GM13976 (cell line): ENCODE results near the gene SLC35A4.

Experiments used
- DNase-seq: peaks from one replicate; pipeline ENCODE4 v3.0.0; 2012; ENCODE audit warnings: low spot score
- in situ Hi-C: fragments of 300-500 bp; cut with MboI; formaldehyde crosslinking; loops from one replicate; pipeline ENCODE4 v1.12.0; 2022; ENCODE audit warnings: low sequenced_read_pairs, mixed read lengths, inconsistent platforms; ENCODE audit not compliant: unreplicated experiment
- TF ChIP-seq, protein P1 (sequence below): IDR thresholded peaks from 2 replicates; pipeline ENCODE4 v1.5.1; 2012; ENCODE audit warnings: borderline replicate concordance, mild to moderate bottlenecking; ENCODE audit not compliant: insufficient read depth; ENCODE audit errors: extremely low read depth, missing control alignments, control extremely low read depth

SLC35A4 gene

DNA sequence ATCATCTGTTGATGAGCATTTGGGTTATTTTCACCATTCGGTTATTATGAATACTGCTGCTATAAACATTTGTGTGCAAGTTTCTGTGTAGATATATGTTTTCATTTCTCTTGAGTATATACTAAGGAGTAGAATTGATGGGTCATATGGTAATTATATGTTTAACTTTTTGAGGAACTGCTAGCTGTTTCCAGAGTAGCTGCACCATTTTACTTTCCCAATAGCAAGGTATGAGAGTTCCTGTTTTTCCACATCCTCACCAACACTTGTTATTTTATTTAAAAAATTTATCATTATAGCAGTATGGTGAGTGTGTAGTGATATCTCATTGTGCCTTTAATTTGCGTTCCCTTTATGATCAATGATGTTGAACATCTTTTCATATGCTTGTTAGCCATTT, 39.1 kb downstream of the SLC35A4 start:
- TF ChIP-seq, protein P1, sequence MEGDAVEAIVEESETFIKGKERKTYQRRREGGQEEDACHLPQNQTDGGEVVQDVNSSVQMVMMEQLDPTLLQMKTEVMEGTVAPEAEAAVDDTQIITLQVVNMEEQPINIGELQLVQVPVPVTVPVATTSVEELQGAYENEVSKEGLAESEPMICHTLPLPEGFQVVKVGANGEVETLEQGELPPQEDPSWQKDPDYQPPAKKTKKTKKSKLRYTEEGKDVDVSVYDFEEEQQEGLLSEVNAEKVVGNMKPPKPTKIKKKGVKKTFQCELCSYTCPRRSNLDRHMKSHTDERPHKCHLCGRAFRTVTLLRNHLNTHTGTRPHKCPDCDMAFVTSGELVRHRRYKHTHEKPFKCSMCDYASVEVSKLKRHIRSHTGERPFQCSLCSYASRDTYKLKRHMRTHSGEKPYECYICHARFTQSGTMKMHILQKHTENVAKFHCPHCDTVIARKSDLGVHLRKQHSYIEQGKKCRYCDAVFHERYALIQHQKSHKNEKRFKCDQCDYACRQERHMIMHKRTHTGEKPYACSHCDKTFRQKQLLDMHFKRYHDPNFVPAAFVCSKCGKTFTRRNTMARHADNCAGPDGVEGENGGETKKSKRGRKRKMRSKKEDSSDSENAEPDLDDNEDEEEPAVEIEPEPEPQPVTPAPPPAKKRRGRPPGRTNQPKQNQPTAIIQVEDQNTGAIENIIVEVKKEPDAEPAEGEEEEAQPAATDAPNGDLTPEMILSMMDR, result no peak
- DNase-seq, result no peak
- in situ Hi-C loops, result no loop called here

DNA sequence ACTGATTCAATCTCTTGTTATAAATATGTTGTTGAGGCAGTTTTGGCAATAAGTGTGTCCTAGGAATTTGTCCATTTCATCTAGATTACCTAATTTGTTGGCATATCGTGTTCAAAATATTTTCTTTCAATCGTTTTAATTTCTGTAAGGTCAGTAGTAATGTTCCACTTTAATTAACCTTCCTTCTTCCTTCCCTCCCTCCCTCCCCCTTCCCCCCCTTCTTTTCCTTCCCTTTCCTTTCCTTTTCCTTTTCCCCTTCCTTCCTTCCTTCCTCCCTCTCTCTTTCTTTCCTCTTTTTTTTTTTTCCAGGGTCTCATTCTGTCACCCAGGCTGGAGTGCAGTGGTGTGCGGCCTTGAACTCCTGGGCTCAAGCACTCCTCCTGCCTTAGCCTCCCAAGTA, 41.3 kb downstream of the SLC35A4 start:
- DNase-seq, result no peak
- in situ Hi-C loops, result no loop called here
- TF ChIP-seq, protein P1, result no peak

DNA sequence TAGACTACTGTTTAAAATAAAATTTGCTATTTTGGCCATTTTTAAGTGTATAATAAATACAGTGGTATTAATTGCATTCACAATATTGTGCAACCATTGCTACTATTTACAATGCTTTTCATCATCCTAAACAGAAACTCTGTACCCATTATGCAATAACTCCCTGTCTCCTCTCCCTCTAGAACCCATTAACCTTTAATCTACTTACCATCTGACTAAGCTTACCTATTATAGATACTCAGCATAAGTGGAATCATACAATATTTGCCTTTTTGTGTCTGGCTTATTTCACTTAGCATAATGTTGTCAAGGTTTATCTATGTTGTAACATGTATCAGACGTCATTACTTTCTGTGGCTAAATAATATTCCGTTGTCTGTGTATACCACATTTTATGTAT, 42.4 kb downstream of the SLC35A4 start:
- DNase-seq, result no peak
- in situ Hi-C loops, result no loop called here
- TF ChIP-seq, protein P1, result no peak

DNA sequence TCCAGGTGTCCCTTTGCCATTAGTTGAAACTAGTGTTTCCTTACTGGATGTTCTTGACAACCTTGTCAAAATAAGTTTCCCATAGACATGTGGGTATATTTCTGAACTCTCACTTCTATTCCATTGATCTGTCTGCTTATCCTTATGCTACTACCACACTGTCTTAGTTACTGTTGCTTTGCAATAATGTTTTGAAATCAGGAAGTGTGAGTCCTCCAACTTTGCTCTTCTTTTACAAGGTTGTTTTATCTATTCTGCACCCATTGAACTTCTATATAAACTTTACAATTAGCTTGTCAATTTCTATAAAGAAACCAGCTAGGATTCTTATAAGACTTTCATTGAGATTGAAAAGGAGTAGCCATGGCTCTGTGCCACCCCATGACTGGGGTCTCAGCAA, 44.1 kb downstream of the SLC35A4 start:
- in situ Hi-C loops, result no loop called here

DNA sequence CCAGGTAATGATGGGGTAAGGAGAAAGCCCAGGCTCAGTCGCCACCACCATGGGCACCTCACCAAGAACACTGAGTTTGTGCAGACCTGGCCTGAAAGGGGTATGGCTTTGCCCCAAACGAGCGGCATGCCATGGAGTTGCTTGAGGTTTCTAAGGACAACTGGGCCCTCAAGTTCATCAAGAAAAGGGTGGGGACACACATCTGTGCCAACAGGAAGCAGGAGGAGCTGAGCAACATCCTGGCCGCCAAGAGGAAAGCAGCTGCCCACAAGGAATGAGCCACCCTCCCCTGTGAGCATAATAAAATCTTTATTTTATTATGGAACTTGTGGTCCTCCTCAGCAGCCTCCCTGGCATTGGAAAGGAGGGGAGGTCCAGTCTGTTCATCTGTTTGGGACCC, 44.5 kb downstream of the SLC35A4 start:
- DNase-seq, result no peak
- in situ Hi-C loops, result no loop called here
- TF ChIP-seq, protein P1, result no peak

More for the DNA sequence above, 44.1 kb downstream of the SLC35A4 start:
- TF ChIP-seq, protein P1, result no peak
- no peak for DNase-seq

DNA sequence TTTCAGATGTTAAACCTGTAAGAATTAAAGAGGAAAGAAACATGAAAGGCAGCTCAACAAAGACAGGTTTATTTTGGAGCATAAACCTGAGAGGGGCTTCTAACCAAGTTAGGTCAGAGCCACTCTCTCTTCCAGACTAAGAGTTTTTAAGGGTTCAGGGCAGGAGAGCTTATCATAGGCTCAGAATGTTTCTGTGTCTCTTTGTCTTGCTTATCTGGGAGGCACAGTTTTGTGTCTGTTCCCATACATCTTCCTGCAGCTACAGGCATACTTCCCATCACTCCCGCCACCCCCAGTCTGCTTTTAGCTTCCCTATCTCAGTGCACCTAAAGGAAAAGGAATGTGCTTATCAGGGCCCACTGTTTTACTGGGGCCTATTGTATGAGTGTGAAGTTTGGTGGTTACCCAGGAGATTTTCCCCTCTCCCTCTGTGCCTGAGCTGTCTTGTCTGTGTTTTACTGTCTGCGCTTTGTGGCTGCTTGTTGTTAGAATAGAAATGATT, 46.4 kb downstream of the SLC35A4 start:
- TF ChIP-seq, protein P1, result no peak
- in situ Hi-C loops, result no loop called here
- DNase-seq, result no peak
